H1 (cell line): ENCODE measurements around the gene ZNF595. TPM values are rescaled to one million over a fixed set of nuclear protein-coding genes. Genes with fewer than 3 reads are reported as not detected.

Experiments
- CTCF ChIA-PET: fragments of 300-600 bp; sonication (Branson Sonifier 250); formaldehyde crosslinking; loops from one replicate; lab custom pipeline; 2021; ENCODE audit not compliant: partially characterized antibody; lab: Charles Lee
- POLR2A ChIA-PET: fragments of 300-600 bp; sonication (Branson Sonifier 250); formaldehyde crosslinking; loops from one replicate; lab custom pipeline; 2021; ENCODE audit warnings: inconsistent platforms; ENCODE audit not compliant: partially characterized antibody; lab: Charles Lee
- DNase-seq, 2 experiments: peaks; one replicate each; pipeline versions ENCODE4 v3.0.0 to v3.0.0-alpha.2; 2010 to 2022; ENCODE audit warnings: low spot score in 2 of 2, low read depth in 1 of 2, mixed read lengths in 1 of 2
- FAIRE-seq: peaks from 2 replicates; lab custom pipeline; 2011; peaks lifted over from hg19 to GRCh38; lab: Jason Lieb, UNC
- H2AFZ ChIP-seq: 2 replicates; pipeline ENCODE4 v1.8.1; 2012; ENCODE audit warnings: low read length, inconsistent platforms
- H2AK5ac ChIP-seq: 2 replicates; pipeline ENCODE4 v1.6.1; 2013; ENCODE audit warnings: low read depth, low read length
- H2BK120ac ChIP-seq: replicated peaks from 2 replicates; pipeline ENCODE3; 2013; ENCODE audit warnings: low read depth, low read length, inconsistent platforms
- H2BK12ac ChIP-seq: 2 replicates; pipeline ENCODE4 v1.6.1; 2013; ENCODE audit warnings: low read depth, low read length
- H2BK15ac ChIP-seq: 2 replicates; pipeline ENCODE4 v1.6.1; 2013; ENCODE audit warnings: low read length
- H2BK20ac ChIP-seq: 2 replicates; pipeline ENCODE4 v1.6.1; 2013; ENCODE audit warnings: low read length
- H2BK5ac ChIP-seq: 2 replicates; pipeline ENCODE4 v1.6.1; 2013; ENCODE audit warnings: low read depth, low read length
- H3K14ac ChIP-seq: 2 replicates; pipeline ENCODE4 v1.6.1; 2013; ENCODE audit warnings: inconsistent platforms; ENCODE audit not compliant: insufficient read length
- H3K18ac ChIP-seq: 2 replicates; pipeline ENCODE4 v1.6.1; 2013; ENCODE audit warnings: low read length; ENCODE audit errors: extremely low read depth
- H3K23ac ChIP-seq: 2 replicates; pipeline ENCODE4 v1.6.1; 2013; ENCODE audit warnings: inconsistent platforms; ENCODE audit not compliant: insufficient read length
- H3K23me2 ChIP-seq: 2 replicates; pipeline ENCODE4 v1.6.1; 2013; ENCODE audit warnings: low read depth, low read length
- H3K27ac ChIP-seq: 2 replicates; pipeline ENCODE4 v1.6.1; 2011; ENCODE audit warnings: low read depth, low read length, inconsistent platforms
- H3K27me3 ChIP-seq, 4 experiments: replicated peaks in 1 of 4; 1 replicate in 1 of 4; 2 replicates in 3 of 4; pipeline versions ENCODE4 v1.6.1 to v1.8.1; 2011 to 2013; ENCODE audit warnings: low read length in 3 of 4, mild to moderate bottlenecking in 3 of 4, inconsistent platforms in 2 of 4, mixed read lengths in 2 of 4, moderate library complexity in 1 of 4; ENCODE audit not compliant: control insufficient read depth in 3 of 4, insufficient read depth in 3 of 4; ENCODE audit errors: extremely low read depth in 1 of 4
- H3K36me3 ChIP-seq, 4 experiments: 2 replicates each; pipeline versions ENCODE4 v1.6.1 to v1.8.1; 2011 to 2013; ENCODE audit warnings: mild to moderate bottlenecking in 4 of 4, low read length in 3 of 4, moderate library complexity in 2 of 4, control low read depth in 1 of 4, inconsistent platforms in 1 of 4; ENCODE audit not compliant: insufficient read depth in 4 of 4, control insufficient read depth in 2 of 4
- H3K4ac ChIP-seq: replicated peaks from 2 replicates; pipeline ENCODE3; 2013; ENCODE audit warnings: low read length, low read depth, mixed read lengths, inconsistent platforms; ENCODE audit not compliant: insufficient read length
- H3K4me1 ChIP-seq, 4 experiments: replicated peaks in 1 of 4; 1 replicate in 1 of 4; 2 replicates in 3 of 4; pipeline versions ENCODE4 v1.6.1 to v1.8.1; 2011 to 2013; ENCODE audit warnings: low read length in 3 of 4, inconsistent platforms in 2 of 4, mixed read lengths in 1 of 4; ENCODE audit not compliant: insufficient read depth in 4 of 4, control insufficient read depth in 3 of 4
- H3K4me2 ChIP-seq, 2 experiments: 2 replicates each; pipeline versions ENCODE4 v1.6.1 to v1.8.1; 2011 to 2013; ENCODE audit warnings: low read depth in 2 of 2, low read length in 2 of 2, control low read depth in 1 of 2, inconsistent platforms in 1 of 2, mild to moderate bottlenecking in 1 of 2; ENCODE audit not compliant: insufficient read depth in 1 of 2
- H3K4me3 ChIP-seq, 4 experiments: fragments of 200-600, 300-600 bp in 1 of 4; sonication (generic), shearing (Covaris generic), sonication (Bioruptor Twin) in 1 of 4; 2 replicates each; pipeline versions ENCODE4 v1.5.1 to v1.8.1; 2011 to 2016; ENCODE audit warnings: low read length in 4 of 4, low read depth in 3 of 4, control low read depth in 2 of 4, inconsistent platforms in 2 of 4, mild to moderate bottlenecking in 2 of 4, mixed read lengths in 1 of 4, moderate library complexity in 1 of 4; ENCODE audit not compliant: insufficient read depth in 2 of 4; ENCODE audit errors: extremely low read depth in 1 of 4
- H3K56ac ChIP-seq: replicated peaks from 2 replicates; pipeline ENCODE3; 2013; ENCODE audit warnings: low read depth, mild to moderate bottlenecking, mixed read lengths, low read length, inconsistent platforms; ENCODE audit not compliant: insufficient read length
- H3K79me1 ChIP-seq: 2 replicates; pipeline ENCODE4 v1.6.1; 2013; ENCODE audit warnings: low read depth, low read length, control low read depth
- H3K79me2 ChIP-seq, 2 experiments: 2 replicates each; pipeline versions ENCODE4 v1.6.1 to v1.8.1; 2012 to 2013; ENCODE audit warnings: low read length in 2 of 2, mild to moderate bottlenecking in 2 of 2, inconsistent platforms in 1 of 2; ENCODE audit not compliant: insufficient read depth in 2 of 2, control insufficient read depth in 1 of 2
- H3K9ac ChIP-seq, 4 experiments: replicated peaks in 1 of 4; 1 replicate in 1 of 4; 2 replicates in 3 of 4; pipeline versions ENCODE4 v1.6.1 to v1.8.1; 2011 to 2013; ENCODE audit warnings: low read depth in 3 of 4, low read length in 3 of 4, control low read depth in 2 of 4, mild to moderate bottlenecking in 2 of 4, moderate library complexity in 2 of 4, inconsistent platforms in 1 of 4; ENCODE audit errors: extremely low read depth in 1 of 4
- H3K9me3 ChIP-seq, 2 experiments: 2 replicates each; pipeline versions ENCODE4 v1.6.1 to v1.8.1; 2012 to 2013; ENCODE audit warnings: mild to moderate bottlenecking in 2 of 2, moderate library complexity in 2 of 2, control low read depth in 1 of 2, inconsistent platforms in 1 of 2, low read depth in 1 of 2, low read length in 1 of 2, mixed read lengths in 1 of 2; ENCODE audit not compliant: insufficient read depth in 2 of 2
- H4K20me1 ChIP-seq, 2 experiments: replicated peaks in 1 of 2; 2 replicates each; pipeline versions ENCODE3 to v1.8.1; 2011 to 2013; ENCODE audit warnings: inconsistent platforms in 2 of 2, low read length in 2 of 2, mild to moderate bottlenecking in 1 of 2; ENCODE audit not compliant: insufficient read depth in 2 of 2, control insufficient read depth in 1 of 2
- H4K5ac ChIP-seq: 2 replicates; pipeline ENCODE4 v1.6.1; 2013; ENCODE audit warnings: low read length, low read depth, mixed read lengths, inconsistent platforms; ENCODE audit not compliant: insufficient read length
- H4K8ac ChIP-seq: 2 replicates; pipeline ENCODE4 v1.8.0; 2013; ENCODE audit warnings: mild to moderate bottlenecking, moderate library complexity, low read length, inconsistent platforms; ENCODE audit not compliant: insufficient read depth; ENCODE audit errors: extremely low read depth
- H4K91ac ChIP-seq: replicated peaks from 2 replicates; pipeline ENCODE3; 2013; ENCODE audit warnings: low read length, mixed read lengths, inconsistent platforms; ENCODE audit not compliant: insufficient read length
- CBX8 ChIP-seq: fragments of 300-800, 300-1000 bp; sonication (generic); IDR thresholded peaks from 2 replicates; pipeline ENCODE4 v1.7.1; 2016; ENCODE audit warnings: low read depth, low read length, borderline replicate concordance
- EGR1 ChIP-seq: IDR thresholded peaks from 2 replicates; pipeline ENCODE4 v1.6.1; 2011; ENCODE audit warnings: low read depth, low read length, borderline replicate concordance
- GTF2F1 ChIP-seq: IDR thresholded peaks from 2 replicates; pipeline ENCODE4 v1.6.1; 2012; ENCODE audit warnings: low read depth, low read length, improper control_type of control experiment, borderline replicate concordance
- KDM4A ChIP-seq: IDR thresholded peaks from one replicate; pipeline ENCODE4 v1.7.1; 2012; ENCODE audit warnings: low read depth, mild to moderate bottlenecking, moderate library complexity, low read length, inconsistent platforms; ENCODE audit not compliant: severe bottlenecking
- NANOG ChIP-seq: IDR thresholded peaks from 2 replicates; pipeline ENCODE4 v1.6.1; 2011; ENCODE audit warnings: low read length, low read depth, mild to moderate bottlenecking, inconsistent platforms; ENCODE audit not compliant: insufficient read depth, poor library complexity, severe bottlenecking
- SIN3A ChIP-seq, 2 experiments: IDR thresholded peaks in 1 of 2; conservative IDR thresholded peaks in 1 of 2; 2 replicates each; pipeline ENCODE4 v1.6.1; 2011 to 2012; ENCODE audit warnings: low read length in 2 of 2, improper control_type of control experiment in 1 of 2, low read depth in 1 of 2, mild to moderate bottlenecking in 1 of 2
- SIRT6 ChIP-seq: IDR thresholded peaks from one replicate; pipeline ENCODE4 v1.7.1; 2012; ENCODE audit warnings: low read length, inconsistent platforms
- SP4 ChIP-seq: IDR thresholded peaks from 2 replicates; pipeline ENCODE4 v1.6.1; 2012; ENCODE audit warnings: low read length, inconsistent platforms
- TAF7 ChIP-seq: optimal IDR thresholded peaks from 2 replicates; pipeline ENCODE3; 2011; ENCODE audit warnings: low read depth, mild to moderate bottlenecking, inconsistent platforms, low read length, moderate library complexity, borderline replicate concordance
- YY1 ChIP-seq: IDR thresholded peaks from 2 replicates; pipeline ENCODE4 v1.6.1; 2011; ENCODE audit warnings: low read depth, mild to moderate bottlenecking, low read length
- WGBS, 2 experiments: shearing (Covaris generic) in 1 of 2; methylation state at CpG; one replicate each; pipeline versions ENCODE4 v1.1.6 to v1.1.7; 2013 to 2015; ENCODE audit warnings: low lambda C conversion rate in 2 of 2, mixed read lengths in 2 of 2, inconsistent platforms in 1 of 2, low coverage in 1 of 2, missing lambda C conversion rate in 1 of 2; ENCODE audit not compliant: insufficient replicate concordance in 2 of 2, insufficient coverage in 1 of 2, insufficient read length in 1 of 2; ENCODE audit errors: extremely low coverage in 1 of 2, missing lambda C conversion rate in 1 of 2; 5-methylcytosine and 5-hydroxymethylcytosine counted together
- polyA plus RNA-seq, 7 experiments: library from polyadenylated mRNA; depleted of rRNA in 3 of 7; stranded (reverse) in 5 of 7; unstranded in 2 of 7; fragments of >200 nt in 5 of 7; fragments of 200-250 nt in 2 of 7; gene quantifications; 1 replicate in 5 of 7; 2 replicates in 1 of 7; 4 replicates in 1 of 7; pipeline versions ENCODE4 v1.2.1 to v1.2.3, GENCODE V29; 2011 to 2013; ENCODE audit warnings: missing spikeins in 2 of 7, mixed read lengths in 2 of 7
- total RNA-seq: library from RNA; stranded (reverse); fragmentation: NEBNext Ultra II Directional; extraction: Animal tissue kit (Norgen Biotek cat#: 25700); gene quantifications from 2 replicates; pipeline ENCODE4 v1.2.1, GENCODE V29; 2021

ZNF595 gene
- total and polyA plus RNA-seq, 2 of the 8 experiments (the other 6 are each of a cell fraction or from before 2014, with no cell fraction given): 3.3 to 22.5 TPM

GRCh38 chr4:124275-125081 is 71.4 kb downstream of the ZNF595 start, which contains the start of gene ZNF718:
Gene ZNF718 (plus strand): TSS chr4:124501. CDS start chr4:124671, 170 bp downstream.
- DNase-seq (peak; percentile 92 to 94), FAIRE-seq (peak; percentile 71)
- peaks cover 10 to 49% of the 10 kb centered on the region in 2 experiments for H3K79me2 ChIP-seq
- H2BK12ac ChIP-seq: peak within 1 kb of the TSS; percentile 89; the same call in 1 of the 2 replicates
- peak within 1 kb of the TSS; percentile 98 for H4K91ac ChIP-seq
- WGBS, 2 experiments: 2% methylated on average over 43 of the region's 44 CpGs; no CpG with 5 or more reads in 1 of the 2 experiments
- no peaks in the 10 kb centered on the region for H3K27me3 ChIP-seq
- H2BK20ac ChIP-seq: no peak within 1 kb of the TSS
- H3K4ac ChIP-seq: peak within 1 kb of the TSS; percentile 99
- no peaks in the 10 kb centered on the region; a peak in 1 of 4 replicates for H3K9me3 ChIP-seq
- H2AFZ ChIP-seq: no peak within 1 kb of the TSS; the same call in 1 of the 2 replicates
- peak within 1 kb of the TSS; percentile 98 for H3K18ac ChIP-seq
- peak within 1 kb of the TSS; percentile 78 to 98 (median 94) for H3K4me3 ChIP-seq
- H3K36me3 ChIP-seq: peaks cover 8 to 29% (median 12%) of the 10 kb centered on the region in 4 experiments; a peak in 7 of 8 replicates
- no peaks in the 10 kb centered on the region for H3K79me1 ChIP-seq
- peaks cover 0 to 5% of the 10 kb centered on the region in 2 experiments for H4K20me1 ChIP-seq
- H3K9ac ChIP-seq: peak within 1 kb of the TSS; percentile 86 to 100 (median 98)
- POLR2A ChIA-PET: interaction anchor here (0.6 to 4.6 kb wide), 25 partner anchors 8 to 328 kb away, joined by 3 to 47 read pairs (median 4); partner anchors contain the start of genes ZNF595 and ZNF732
- peak within 1 kb of the TSS; percentile 100 for H4K8ac ChIP-seq
- CTCF ChIA-PET: interaction anchor here (1.1 to 2.3 kb wide), 7 partner anchors 8 to 118 kb away, joined by 3 to 9 read pairs (median 4); no protein-coding TSS in a partner anchor
- no peak within 1 kb of the TSS; the same call in 1 of the 2 replicates for H2AK5ac ChIP-seq
- peak within 1 kb of the TSS; percentile 100 for H4K5ac ChIP-seq
- H2BK5ac ChIP-seq: peak within 1 kb of the TSS; percentile 96
- peaks cover 5% of the 10 kb centered on the region for H3K23me2 ChIP-seq
- 0 out of 2 replicates have a peak within 1 kb of the TSS, but pooled peaks have one; percentile 8 for H2BK15ac ChIP-seq
- H3K4me1 ChIP-seq: peaks cover 0 to 2% (median 0%) of the 10 kb centered on the region in 4 experiments; a peak in 3 of 7 replicates
- H3K23ac ChIP-seq: no peak within 1 kb of the TSS
- peak within 1 kb of the TSS; percentile 95 for H3K4me2 ChIP-seq
- H2BK120ac ChIP-seq: no peak within 1 kb of the TSS
- H3K14ac ChIP-seq: peak within 1 kb of the TSS; percentile 45
- H3K27ac ChIP-seq: peak within 1 kb of the TSS; percentile 92
- H3K56ac ChIP-seq: peak within 1 kb of the TSS; percentile 99
- TF ChIP-seq CBX8 (no peak), NANOG (no peak), TAF7 (peak; percentile 94), YY1 (peak; percentile 93), EGR1 (no peak), SIRT6 (no peak), SIN3A (conservative IDR thresholded peaks at IDR 0.05 in 1 of 2, IDR thresholded peaks at IDR 0.05 in 1 of 2; ENCODE audit: low read depth in 1 of 2, low read length in 2 of 2) (peak in 1 of 2 experiments; percentile 15; a peak in 2 of 4 replicates), SP4 (no peak), GTF2F1 (peak; percentile 62; the same call in 1 of the 2 replicates), KDM4A (peak; percentile 82)
